SK-N-SH treated with all-trans-retinoic acid at 6 μM for 48 hours (cell line): ENCODE results near the gene SREBF2.
"Not testable (repeated sequence)": the region's sequence is repeated elsewhere in the genome, so short reads cannot be mapped to it uniquely, and the experiment has no call there.

ENCODE experiments used
- ATAC-seq: fragments of 200-7000 bp; cut with Tn5 transposase; 3 replicates; pipeline ENCODE4 v1.9.1; 2020; ENCODE audit warnings: mild to moderate bottlenecking, moderate library complexity
- ARNTL ChIP-seq: fragments of 450-650 bp; formaldehyde crosslinking; IDR thresholded peaks from 2 replicates; pipeline ENCODE4 v1.5.0; 2020; ENCODE audit warnings: low read depth, mild to moderate bottlenecking, moderate library complexity, borderline replicate concordance
- BACH2 ChIP-seq: fragments of 250-450 bp; sonication (Bioruptor Pico); IDR thresholded peaks from 2 replicates; pipeline ENCODE4 v1.9.0; 2021; ENCODE audit warnings: mild to moderate bottlenecking, borderline replicate concordance
- CSDC2 ChIP-seq: fragments of 250-450 bp; sonication (Bioruptor Pico); IDR thresholded peaks from 2 replicates; pipeline ENCODE4 v1.5.0; 2020; ENCODE audit warnings: mild to moderate bottlenecking, moderate library complexity
- ESRRG ChIP-seq: fragments of 250-450 bp; sonication (Bioruptor Pico); IDR thresholded peaks from 2 replicates; pipeline ENCODE4 v1.6.1; 2021; ENCODE audit warnings: mild to moderate bottlenecking
- GLIS3 ChIP-seq: fragments of 250-450 bp; sonication (Bioruptor Pico); IDR thresholded peaks from 2 replicates; pipeline ENCODE4 v1.5.0; 2020; ENCODE audit warnings: mild to moderate bottlenecking, moderate library complexity
- ISL1 ChIP-seq: fragments of 250-450 bp; sonication (Bioruptor Pico); IDR thresholded peaks from 2 replicates; pipeline ENCODE4 v2.1.2; 2022; ENCODE audit warnings: mild to moderate bottlenecking, moderate library complexity
- OSR1 ChIP-seq: fragments of 250-450 bp; sonication (Bioruptor Pico); IDR thresholded peaks from 2 replicates; pipeline ENCODE4 v1.8.0; 2022; ENCODE audit warnings: moderate library complexity, mild to moderate bottlenecking, inconsistent platforms
- POU6F1 ChIP-seq: fragments of 250-450 bp; sonication (Bioruptor Pico); IDR thresholded peaks from 2 replicates; pipeline ENCODE4 v1.8.0; 2021; ENCODE audit warnings: low read depth, mild to moderate bottlenecking, moderate library complexity, borderline replicate concordance
- PPARA ChIP-seq: fragments of 250-450 bp; sonication (Bioruptor Pico); IDR thresholded peaks from 2 replicates; pipeline ENCODE4 v1.5.0; 2020; ENCODE audit warnings: mild to moderate bottlenecking, borderline replicate concordance
- RARB ChIP-seq: fragments of 250-450 bp; sonication (Bioruptor Pico); IDR thresholded peaks from 2 replicates; pipeline ENCODE4 v1.8.0; 2021; ENCODE audit warnings: mild to moderate bottlenecking, moderate library complexity
- TCF4 ChIP-seq: fragments of 250-450 bp; sonication (Bioruptor Pico); IDR thresholded peaks from 2 replicates; pipeline ENCODE4 v1.8.0; 2021; ENCODE audit warnings: mild to moderate bottlenecking, moderate library complexity, borderline replicate concordance
- TOX ChIP-seq: fragments of 250-450 bp; sonication (Bioruptor Pico); IDR thresholded peaks from 2 replicates; pipeline ENCODE4 v1.8.0; 2021; ENCODE audit warnings: mild to moderate bottlenecking, moderate library complexity, borderline replicate concordance
- ZC3H10 ChIP-seq: fragments of 250-450 bp; sonication (Bioruptor Pico); IDR thresholded peaks from 2 replicates; pipeline ENCODE4 v1.5.1; 2021; ENCODE audit warnings: mild to moderate bottlenecking, moderate library complexity
- ZFP3 ChIP-seq: fragments of 250-450 bp; sonication (Bioruptor Pico); IDR thresholded peaks from 2 replicates; pipeline ENCODE4 v1.5.0; 2020; ENCODE audit warnings: mild to moderate bottlenecking, moderate library complexity
- ZFP30 ChIP-seq: fragments of 450-650 bp; formaldehyde crosslinking; IDR thresholded peaks from 2 replicates; pipeline ENCODE4 v1.5.0; 2022; ENCODE audit warnings: mild to moderate bottlenecking, moderate library complexity
- ZNF565 ChIP-seq: fragments of 450-650 bp; formaldehyde crosslinking; conservative IDR thresholded peaks from 2 replicates; pipeline ENCODE4 v1.5.0; 2020; ENCODE audit warnings: low read depth, mild to moderate bottlenecking, moderate library complexity
- ZNF70 ChIP-seq: fragments of 450-650 bp; formaldehyde crosslinking; IDR thresholded peaks from 2 replicates; pipeline ENCODE4 v1.5.0; 2020; ENCODE audit warnings: mild to moderate bottlenecking, moderate library complexity
- ZNF8 ChIP-seq: fragments of 450-650 bp; formaldehyde crosslinking; IDR thresholded peaks from 2 replicates; pipeline ENCODE4 v1.5.0; 2020; ENCODE audit warnings: mild to moderate bottlenecking, moderate library complexity
- TF ChIP-seq, protein P1 (sequence below): fragments of 250-450 bp; sonication (Bioruptor Pico); IDR thresholded peaks from 2 replicates; pipeline ENCODE4 v1.5.1; 2020; ENCODE audit warnings: low read depth, mild to moderate bottlenecking, moderate library complexity
- TF ChIP-seq, protein P2 (sequence below): fragments of 250-450 bp; sonication (Bioruptor Pico); IDR thresholded peaks from 2 replicates; pipeline ENCODE4 v1.5.0; 2020; ENCODE audit warnings: mild to moderate bottlenecking, moderate library complexity
- TF ChIP-seq, protein P3 (sequence below): fragments of 250-450 bp; sonication (Bioruptor Pico); IDR thresholded peaks from 2 replicates; pipeline ENCODE4 v1.5.1; 2021; ENCODE audit warnings: mild to moderate bottlenecking, moderate library complexity

Gene SREBF2

DNA sequence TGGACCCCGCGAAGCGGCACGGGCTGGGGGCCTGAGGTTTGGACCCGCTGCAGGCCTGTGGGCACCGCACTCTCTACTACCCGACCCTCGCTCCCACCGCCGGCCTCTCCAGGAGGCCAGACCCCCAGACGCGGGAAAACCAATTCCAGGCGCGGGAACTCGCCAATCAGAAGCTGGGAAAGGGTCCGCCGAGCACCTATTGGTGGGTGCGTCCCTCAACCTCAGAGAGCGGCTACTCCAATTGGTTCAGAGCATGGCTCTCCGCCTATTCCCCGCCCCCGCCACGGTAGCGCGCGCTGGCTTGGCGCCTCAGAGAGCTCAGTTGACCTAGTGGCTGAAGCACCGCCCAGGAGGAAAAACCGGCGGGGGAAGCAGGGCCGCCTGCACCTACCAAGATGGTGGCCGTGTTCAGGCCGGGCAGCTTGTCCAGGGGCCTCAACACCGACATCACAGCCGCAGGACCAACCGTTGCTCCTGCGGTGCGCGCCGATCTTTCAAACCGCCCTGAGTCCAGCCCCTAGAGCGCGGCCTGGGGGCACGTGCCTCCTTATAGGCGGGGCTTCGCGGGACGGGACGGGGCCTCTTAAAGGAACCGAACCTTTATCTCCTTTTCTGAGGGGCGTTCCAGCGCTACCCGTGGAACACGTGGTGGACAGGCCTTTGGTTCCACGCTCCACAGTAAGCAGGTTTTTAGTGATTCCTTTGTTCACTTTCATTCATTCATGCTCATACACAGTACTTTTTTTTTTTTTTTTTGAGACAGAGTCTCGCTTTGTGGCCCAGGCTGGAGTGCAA, 113.9 kb downstream of the SREBF2 start, which contains the start of gene CENPM:
Gene CENPM (minus strand): TSS at position 524 of the 795 bp plus-strand sequence. CDS start 76 bp downstream, at position 448.
- ATAC-seq: peak; percentile 96
- TF ChIP-seq CSDC2 (CRISPR knock-in tag): no peak
- no peak for TF ChIP-seq GLIS3 (CRISPR knock-in tag)
- TF ChIP-seq BACH2: no peak
- TF ChIP-seq, protein P1, sequence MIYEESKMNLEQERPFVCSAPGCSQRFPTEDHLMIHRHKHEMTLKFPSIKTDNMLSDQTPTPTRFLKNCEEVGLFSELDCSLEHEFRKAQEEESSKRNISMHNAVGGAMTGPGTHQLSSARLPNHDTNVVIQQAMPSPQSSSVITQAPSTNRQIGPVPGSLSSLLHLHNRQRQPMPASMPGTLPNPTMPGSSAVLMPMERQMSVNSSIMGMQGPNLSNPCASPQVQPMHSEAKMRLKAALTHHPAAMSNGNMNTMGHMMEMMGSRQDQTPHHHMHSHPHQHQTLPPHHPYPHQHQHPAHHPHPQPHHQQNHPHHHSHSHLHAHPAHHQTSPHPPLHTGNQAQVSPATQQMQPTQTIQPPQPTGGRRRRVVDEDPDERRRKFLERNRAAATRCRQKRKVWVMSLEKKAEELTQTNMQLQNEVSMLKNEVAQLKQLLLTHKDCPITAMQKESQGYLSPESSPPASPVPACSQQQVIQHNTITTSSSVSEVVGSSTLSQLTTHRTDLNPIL (CRISPR knock-in tag): no peak
- TF ChIP-seq OSR1 (CRISPR knock-in tag): no peak
- no peak for TF ChIP-seq ZFP3 (CRISPR knock-in tag)
- no peak for TF ChIP-seq ZNF70 (CRISPR knock-in tag)

- no peak for TF ChIP-seq ZC3H10 (CRISPR knock-in tag)
- no peak for TF ChIP-seq ESRRG
- TF ChIP-seq, all 23 proteins: peak for 0
- no peak for ATAC-seq
Observed at GRCh38 chr22:41947424-41948080, 114.6 kb downstream of the SREBF2 start.

DNA sequence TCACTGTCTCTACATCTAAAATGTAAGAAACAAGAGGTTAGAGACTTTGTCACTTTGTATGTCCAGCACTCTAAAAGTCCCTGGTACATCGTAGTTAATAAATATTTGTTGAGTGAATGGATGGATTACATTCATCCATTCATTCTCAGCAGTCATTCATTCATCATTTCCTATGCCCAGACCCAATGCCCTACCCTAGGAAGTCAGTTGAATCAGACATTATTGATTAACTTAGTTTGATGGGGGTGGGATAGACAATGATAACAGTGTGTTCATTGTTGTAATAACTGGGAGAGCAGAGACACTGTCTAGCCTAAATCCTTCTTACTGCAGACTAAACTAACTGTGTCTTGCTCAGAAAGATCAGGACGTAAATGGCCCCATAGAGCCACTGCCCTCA, 115.2 kb downstream of the SREBF2 start:
- TF ChIP-seq GLIS3 (CRISPR knock-in tag) (no peak), PPARA (CRISPR knock-in tag) (no peak), ESRRG (no peak), ZFP3 (CRISPR knock-in tag) (no peak), ZNF8 (no peak), TOX (CRISPR knock-in tag) (no peak), ISL1 (CRISPR knock-in tag) (no peak), ZFP30 (CRISPR knock-in tag) (no peak)
- TF ChIP-seq, protein P2, sequence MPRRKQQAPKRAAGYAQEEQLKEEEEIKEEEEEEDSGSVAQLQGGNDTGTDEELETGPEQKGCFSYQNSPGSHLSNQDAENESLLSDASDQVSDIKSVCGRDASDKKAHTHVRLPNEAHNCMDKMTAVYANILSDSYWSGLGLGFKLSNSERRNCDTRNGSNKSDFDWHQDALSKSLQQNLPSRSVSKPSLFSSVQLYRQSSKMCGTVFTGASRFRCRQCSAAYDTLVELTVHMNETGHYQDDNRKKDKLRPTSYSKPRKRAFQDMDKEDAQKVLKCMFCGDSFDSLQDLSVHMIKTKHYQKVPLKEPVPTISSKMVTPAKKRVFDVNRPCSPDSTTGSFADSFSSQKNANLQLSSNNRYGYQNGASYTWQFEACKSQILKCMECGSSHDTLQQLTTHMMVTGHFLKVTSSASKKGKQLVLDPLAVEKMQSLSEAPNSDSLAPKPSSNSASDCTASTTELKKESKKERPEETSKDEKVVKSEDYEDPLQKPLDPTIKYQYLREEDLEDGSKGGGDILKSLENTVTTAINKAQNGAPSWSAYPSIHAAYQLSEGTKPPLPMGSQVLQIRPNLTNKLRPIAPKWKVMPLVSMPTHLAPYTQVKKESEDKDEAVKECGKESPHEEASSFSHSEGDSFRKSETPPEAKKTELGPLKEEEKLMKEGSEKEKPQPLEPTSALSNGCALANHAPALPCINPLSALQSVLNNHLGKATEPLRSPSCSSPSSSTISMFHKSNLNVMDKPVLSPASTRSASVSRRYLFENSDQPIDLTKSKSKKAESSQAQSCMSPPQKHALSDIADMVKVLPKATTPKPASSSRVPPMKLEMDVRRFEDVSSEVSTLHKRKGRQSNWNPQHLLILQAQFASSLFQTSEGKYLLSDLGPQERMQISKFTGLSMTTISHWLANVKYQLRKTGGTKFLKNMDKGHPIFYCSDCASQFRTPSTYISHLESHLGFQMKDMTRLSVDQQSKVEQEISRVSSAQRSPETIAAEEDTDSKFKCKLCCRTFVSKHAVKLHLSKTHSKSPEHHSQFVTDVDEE (CRISPR knock-in tag): no peak
- ATAC-seq: no peak

DNA sequence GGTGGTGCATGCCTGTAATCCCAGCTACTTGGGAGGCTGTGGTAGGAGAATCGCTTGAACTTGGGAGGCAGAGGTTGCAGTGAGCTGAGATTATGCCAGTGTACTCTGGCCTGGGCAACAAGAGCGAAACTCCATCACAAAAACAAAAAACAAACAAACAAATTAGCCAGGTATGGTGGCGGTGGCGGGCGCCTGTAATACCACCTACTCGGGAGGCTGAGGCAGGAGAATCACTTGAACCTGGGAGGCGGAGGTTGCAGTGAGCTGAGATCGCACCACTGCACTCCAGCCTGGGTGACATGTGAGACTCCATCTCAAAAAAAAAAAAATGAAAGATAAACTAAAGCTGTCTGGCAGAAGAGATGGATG, 116.0 kb downstream of the SREBF2 start:
- ATAC-seq: not testable (repeated sequence)

- no peak for TF ChIP-seq ISL1 (CRISPR knock-in tag)
- no peak for TF ChIP-seq TCF4 (CRISPR knock-in tag)
Observed at GRCh38 chr22:41949297-41949965, 116.5 kb downstream of the SREBF2 start.

GRCh38 chr22:41951898-41952474, 119.1 kb downstream of the SREBF2 start, which contains the start of gene SMIM45:
SMIM45 (plus strand) TSS chr22:41952150.
- peak; percentile 40; the same call in 1 of the 3 replicates for ATAC-seq
- no peak for TF ChIP-seq ZNF70 (CRISPR knock-in tag)
- TF ChIP-seq, protein P3, sequence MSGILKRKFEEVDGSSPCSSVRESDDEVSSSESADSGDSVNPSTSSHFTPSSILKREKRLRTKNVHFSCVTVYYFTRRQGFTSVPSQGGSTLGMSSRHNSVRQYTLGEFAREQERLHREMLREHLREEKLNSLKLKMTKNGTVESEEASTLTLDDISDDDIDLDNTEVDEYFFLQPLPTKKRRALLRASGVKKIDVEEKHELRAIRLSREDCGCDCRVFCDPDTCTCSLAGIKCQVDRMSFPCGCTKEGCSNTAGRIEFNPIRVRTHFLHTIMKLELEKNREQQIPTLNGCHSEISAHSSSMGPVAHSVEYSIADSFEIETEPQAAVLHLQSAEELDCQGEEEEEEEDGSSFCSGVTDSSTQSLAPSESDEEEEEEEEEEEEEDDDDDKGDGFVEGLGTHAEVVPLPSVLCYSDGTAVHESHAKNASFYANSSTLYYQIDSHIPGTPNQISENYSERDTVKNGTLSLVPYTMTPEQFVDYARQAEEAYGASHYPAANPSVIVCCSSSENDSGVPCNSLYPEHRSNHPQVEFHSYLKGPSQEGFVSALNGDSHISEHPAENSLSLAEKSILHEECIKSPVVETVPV (CRISPR knock-in tag): no peak
- TF ChIP-seq ISL1 (CRISPR knock-in tag): no peak
- no peak for TF ChIP-seq RARB (CRISPR knock-in tag)
- TF ChIP-seq CSDC2 (CRISPR knock-in tag): no peak
- TF ChIP-seq ARNTL (CRISPR knock-in tag): no peak
- TF ChIP-seq ZNF565 (CRISPR knock-in tag): no peak
- no peak for TF ChIP-seq POU6F1 (CRISPR knock-in tag)
- TF ChIP-seq PPARA (CRISPR knock-in tag): no peak
- TF ChIP-seq OSR1 (CRISPR knock-in tag): no peak
- TF ChIP-seq TOX (CRISPR knock-in tag): no peak

More at GRCh38 chr22:41949297-41949965, 116.5 kb downstream of the SREBF2 start:
- ATAC-seq: no peak
